NAMALWA (cell line): ENCODE results near the gene MT1HL1.

Source experiments
- DNase-seq: peaks from one replicate; pipeline ENCODE4 v3.0.0-alpha.2; 2015; ENCODE audit warnings: low spot score

Gene MT1HL1

DNA sequence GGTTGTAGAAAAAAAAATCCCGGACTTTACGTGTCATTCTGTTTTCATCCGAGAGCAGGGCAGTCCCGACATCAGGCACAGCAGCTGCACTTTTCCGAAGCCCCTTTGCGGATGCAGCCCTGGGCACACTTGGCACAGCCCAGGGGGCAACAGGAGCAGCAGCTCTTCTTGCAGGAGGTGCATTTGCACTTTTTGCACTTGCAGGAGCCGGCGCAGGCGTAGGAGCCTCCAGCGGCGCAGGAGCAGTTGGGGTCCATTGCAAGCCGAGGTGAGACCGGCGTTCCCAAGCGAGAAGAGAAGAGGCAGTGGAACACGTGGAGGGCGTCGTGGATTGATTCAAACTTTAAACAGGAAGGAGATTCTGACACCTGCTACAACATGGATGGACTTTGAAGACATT, at the start of gene MT1HL1:
TSS of gene MT1HL1 (minus strand) at position 326 of the 400 bp plus-strand sequence. CDS start at position 257, 69 bp downstream.
- DNase-seq, result no peak

DNA sequence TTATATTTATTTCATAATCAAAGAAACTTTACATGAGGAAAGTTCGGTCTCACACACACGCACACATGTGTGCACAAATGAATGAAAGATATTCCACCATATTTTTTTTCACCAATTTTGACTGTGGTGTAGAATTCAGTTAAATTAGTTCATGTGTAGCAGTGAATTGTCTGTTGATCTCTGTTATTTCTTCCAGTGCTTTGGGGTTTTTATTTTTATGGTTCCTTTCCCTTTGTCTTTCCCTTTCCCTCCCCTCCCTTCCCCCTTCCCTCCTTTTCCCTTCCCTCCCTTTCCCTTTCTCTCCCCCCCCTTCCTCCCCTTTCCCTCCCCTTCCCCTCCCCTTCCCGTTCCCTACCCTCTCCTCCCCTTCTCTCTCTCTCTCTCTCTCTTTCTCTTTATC, 46.7 kb upstream of the MT1HL1 start:
- no peak for DNase-seq

DNA sequence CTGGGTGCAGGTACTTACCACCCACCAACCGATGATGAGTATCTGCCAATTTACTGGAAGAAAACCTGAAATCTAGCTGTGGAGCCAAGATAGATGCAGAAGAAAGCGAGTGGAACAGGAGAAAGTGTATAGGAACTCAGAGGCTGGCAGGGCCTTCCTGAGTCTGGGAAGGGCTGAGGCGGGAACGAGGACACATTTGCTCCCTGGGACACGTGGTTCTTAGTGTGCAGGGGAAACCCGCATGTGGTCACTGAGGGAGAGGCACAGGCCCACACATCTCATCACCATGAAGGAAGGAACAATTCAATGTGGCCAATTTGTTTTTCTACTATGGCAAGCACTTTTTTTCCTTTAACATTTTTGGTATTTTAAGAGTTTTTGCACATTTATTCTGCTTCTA, 45.9 kb upstream of the MT1HL1 start:
- DNase-seq, result no peak

DNA sequence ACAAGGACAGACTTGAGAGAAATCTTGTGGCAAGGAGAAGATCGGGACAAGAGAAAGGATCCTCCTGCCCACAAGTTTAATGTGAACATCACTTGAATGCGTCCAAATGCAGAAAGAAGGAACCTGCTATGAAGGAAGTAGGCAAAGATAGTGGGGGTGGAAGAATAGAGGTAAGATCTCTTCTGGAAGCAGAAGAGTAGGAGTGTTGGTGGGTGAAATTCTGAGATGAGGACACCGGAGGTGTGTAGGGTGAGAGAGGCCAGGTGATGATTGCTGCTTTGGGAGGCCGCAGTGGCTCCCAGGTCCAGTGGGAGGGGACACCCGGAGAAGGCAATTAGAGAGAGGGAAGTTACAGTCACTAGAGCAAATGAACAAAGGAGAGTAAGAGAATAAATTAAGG, 44.6 kb upstream of the MT1HL1 start:
- no peak for DNase-seq

DNA sequence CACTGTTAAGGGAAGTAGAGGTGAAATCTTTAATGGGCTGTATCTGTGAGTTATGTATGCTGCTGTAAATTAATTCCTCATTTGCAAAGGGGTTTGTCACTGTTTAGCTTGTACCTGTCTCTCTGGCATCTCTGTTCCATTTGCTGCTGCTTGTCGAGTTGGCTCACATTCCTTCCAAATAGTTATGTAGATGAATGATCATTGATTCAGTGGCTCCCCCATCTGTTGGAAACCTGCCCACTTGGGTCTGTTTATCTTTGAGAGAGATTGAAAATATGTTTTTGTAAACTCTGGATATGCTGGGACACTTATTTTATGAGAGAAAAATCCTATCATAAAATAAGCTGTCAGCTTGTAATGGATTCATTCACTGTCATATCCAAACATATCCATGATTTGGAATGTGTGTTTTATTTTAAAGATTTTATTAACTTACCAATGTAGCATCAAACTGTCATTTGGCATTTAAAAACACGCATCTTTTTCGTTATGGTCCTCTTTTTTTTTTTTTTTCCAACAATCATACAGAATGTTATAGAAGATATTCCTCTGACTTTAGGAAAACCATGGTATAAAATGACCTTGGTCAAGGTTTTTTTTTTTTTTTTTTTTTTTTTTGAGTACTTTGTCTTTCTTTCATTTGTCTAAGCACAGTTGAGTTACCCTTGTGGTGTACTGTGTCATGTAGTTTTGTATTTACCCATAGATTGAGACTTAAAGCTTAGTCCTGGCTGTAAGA, 41.2 kb upstream of the MT1HL1 start:
- DNase-seq, result peak; percentile 17

DNA sequence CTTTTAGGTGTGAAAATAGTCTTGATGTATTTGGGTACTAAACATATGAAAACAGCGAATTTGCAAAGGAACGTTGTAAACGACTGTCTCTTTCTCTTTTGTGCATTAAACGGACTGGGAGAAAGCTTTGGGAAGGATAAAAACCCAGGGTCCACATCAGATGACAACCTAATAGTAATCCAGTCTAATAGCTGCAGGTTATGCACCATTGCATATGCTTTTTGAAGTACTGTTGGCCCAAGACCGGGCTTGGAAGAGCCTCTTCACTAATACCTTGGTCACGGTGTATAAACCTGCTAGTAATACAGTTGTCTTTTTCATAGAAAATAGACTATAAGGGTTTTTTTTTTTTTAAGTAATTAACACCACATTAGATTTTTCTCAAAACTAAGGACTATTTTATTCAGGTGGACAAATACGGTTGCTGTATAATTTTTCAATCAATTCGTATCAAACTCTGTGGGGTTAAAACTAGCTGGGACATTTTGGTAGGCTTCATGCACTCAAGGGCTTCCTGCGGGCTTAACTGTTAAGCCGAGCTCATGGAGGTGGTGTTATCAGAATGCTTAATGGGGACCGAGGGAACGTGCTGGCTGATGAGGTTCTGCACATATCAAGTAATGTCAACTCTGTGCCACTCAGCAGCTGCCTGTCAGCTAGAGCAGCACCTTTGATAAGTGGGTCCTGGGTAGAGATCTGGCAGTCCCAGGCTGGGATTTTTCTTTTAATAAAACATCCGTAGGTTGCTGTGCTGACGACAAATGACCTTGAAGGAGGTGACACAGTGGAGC, 39.8 kb upstream of the MT1HL1 start:
- DNase-seq, result no peak

DNA sequence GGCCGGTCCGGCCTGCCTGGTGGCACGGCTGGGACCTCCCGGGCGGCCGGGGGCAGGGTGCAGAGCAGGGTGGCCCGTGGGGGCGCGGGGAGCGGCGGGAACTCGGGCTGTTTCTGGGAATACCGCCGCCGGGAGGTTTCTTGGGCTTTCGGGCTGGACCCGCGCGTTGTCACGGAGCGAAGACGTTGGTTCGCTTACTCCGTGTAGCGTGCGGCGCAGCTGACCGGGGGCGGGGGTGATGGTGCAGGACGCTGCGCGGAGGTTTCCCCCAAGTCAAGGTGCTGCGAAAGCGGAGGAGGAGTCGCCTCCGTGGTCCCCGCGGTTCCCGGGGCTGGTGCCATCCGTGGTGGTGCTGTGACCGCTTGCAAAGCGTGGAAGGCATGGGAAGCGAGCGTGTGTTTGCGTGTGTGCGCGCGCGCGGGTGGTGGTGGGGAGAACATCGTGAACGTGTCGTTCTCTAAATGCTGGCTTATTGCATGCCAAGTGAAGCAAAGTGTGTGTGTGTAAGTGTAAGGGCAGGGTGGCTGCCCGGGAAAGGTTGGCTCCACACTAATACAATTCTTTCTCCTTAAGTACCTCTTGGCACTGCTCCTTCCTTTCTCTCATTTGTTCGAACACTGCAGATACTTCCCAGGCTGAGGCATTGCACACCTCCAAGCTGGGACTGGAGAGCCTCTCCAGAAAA, 38.8 kb upstream of the MT1HL1 start:
- no peak for DNase-seq

DNA sequence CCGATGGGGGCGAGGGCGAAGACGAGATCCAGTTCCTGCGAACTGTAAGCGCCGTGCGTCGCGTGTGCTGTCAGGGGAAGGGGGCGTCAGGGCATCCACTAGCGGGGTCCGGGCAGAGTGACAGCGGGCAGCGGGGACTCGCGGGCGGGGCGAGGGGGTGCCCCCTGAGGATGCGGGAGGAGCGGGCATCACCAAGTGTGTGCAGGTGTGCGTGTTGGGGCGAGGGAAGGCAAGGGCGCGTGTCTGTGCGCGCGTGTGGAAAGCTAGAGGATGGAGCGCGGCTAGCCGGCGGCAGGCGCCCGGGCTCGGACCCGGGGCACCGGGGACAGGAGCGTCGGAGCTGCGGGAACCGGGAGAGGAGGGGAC, 38.3 kb upstream of the MT1HL1 start:
- DNase-seq, result no peak

DNA sequence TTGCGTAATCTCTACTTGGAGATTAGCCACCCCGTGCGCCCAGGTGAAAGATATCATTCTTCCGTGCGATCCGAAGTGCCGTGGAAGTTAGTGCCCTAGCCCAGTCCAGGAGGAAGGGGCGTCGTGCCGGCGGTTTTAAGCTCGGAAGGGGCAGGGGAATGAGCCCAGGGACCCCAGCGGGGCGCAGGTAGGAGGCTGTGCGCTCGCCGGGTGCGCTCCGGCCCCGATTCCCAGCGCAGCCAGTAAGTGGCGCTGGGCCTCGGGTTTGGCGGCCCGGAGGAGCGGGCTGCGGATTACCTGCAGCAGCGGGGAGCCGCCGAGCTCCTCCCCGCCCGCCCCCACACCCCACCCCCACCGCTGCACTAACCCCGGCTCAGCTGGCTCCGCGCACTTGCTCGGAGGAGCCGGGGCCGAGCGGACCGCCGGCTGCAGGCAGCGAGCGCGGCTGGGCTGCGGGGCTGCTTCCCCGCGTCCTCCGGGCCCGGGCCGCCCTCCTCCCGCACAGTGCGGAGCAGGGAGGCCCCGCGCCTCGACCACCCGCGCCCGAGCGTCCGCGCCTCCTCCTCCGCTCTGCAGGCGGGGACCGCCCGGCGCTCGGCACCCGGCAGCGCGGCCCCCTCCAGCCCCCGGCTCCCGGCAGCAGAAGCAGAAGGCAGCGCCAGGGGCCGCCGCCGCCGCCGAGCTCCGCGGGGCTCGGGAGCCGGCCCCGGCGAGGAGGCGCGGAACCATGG, 37.7 kb upstream of the MT1HL1 start, which contains the start of gene RYR2:
TSS of gene RYR2 (plus strand) at position 390 of the 731 bp plus-strand sequence. CDS start at position 728, 338 bp downstream.
- no peak for DNase-seq

DNA sequence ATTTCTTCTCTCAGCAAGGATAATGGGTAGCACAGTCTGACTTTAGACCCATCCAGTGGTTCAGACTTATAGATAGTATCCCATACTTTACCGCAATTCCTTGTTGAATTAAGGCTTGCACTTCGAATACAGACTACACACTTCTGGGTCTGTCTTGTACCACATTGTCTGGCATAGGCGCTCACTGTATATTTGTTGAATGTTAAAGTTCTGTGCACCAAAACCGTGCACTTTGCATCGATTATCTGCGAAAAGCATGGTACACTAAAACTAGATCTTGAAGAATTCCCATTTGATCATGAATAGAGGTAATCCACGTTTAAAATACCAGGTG, 37.2 kb upstream of the MT1HL1 start:
- DNase-seq, result no peak

DNA sequence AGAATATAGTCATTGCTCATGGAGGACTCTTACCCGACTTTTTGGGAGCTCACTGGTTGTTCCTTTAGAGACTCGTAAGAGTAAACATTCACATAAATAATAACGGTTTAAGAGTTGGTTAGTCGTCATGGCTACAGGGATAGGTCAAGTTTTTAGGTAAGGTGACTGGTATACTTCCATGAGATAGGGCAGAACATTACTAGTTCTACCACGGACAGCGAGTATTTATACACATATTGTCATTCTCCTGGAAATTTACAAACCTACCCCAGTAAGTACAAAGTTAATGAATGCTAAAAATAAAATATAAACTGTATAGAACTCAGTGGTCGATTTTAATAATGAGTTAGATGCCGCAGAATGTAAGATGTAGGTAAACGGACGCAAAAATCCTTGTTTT, 36.6 kb upstream of the MT1HL1 start:
- no peak for DNase-seq

DNA sequence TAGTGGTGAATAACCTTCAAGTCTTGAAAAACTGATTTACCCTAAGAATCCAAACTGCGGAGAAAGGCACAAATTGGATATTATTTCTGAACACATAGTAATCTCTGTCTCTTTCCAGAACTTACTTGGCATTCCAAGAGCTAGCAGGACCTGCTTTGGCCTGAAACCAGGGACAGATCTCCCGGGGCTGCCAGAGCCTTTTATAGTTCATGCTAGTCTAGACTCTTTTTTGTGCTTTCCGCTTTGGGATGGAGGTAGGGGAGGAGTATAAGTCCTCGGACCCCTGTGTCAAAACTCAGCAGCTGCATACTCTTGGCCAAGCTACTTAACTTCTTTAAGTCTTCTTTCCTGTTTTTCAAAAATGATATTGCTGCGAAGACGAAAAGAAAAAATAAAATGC, 34.0 kb upstream of the MT1HL1 start:
- no peak for DNase-seq

DNA sequence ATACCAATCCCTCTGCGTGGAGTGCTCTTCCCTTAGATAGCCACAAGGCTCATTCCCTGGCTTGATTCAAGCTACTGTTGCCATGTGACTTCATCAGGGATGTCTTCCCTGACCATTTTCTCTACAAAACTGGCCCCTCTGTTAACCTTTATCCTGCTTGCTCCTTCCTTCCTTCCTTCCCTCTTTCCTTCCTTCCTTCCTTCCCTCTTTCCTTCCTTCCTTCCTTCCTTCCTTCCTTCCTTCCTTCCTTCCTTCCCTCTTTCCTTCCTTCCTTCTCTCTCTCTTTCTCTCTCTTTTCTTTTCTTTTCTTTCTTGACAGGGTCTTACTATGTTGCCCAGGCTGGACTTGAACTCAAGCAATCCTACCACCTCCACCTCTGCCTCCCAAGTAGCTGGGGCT, 31.5 kb upstream of the MT1HL1 start:
- no peak for DNase-seq

DNA sequence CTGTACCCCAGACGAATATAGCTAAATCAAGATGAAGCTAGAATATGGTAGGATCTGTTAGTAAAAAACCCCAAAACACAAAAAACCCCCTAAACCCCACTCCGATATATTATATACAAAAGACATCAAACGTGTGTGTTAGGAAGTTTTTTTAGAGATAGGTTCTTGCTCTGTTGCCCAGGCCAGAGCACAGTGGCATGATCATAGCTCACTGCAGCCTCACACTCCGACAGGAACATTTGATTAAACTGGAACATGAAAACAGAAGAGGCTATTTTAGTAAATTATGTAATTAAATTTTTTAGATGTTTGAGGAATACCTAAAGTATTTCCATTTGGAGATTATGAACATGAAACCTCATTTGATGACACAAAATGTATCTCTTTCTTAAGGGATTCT, 29.6 kb upstream of the MT1HL1 start:
- no peak for DNase-seq

DNA sequence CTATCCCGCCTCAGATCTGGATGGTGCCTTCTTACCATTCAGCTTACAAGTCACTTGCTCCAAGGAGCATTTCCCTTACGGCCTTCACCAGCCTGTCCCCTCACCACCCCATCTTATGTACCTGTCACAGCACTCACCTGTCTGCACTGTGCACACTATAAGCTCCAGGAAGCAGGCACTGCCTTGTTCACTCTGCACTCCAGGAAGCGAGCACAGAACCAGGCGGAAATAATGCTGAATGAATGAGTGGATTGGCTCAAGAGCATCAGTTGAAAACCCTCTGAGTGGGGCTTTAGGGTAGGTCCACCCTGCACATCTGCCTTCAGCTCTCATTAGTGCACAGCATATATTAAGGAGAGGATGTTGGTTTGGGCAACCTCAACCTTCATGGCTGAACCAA, 28.8 kb upstream of the MT1HL1 start:
- DNase-seq, result no peak

DNA sequence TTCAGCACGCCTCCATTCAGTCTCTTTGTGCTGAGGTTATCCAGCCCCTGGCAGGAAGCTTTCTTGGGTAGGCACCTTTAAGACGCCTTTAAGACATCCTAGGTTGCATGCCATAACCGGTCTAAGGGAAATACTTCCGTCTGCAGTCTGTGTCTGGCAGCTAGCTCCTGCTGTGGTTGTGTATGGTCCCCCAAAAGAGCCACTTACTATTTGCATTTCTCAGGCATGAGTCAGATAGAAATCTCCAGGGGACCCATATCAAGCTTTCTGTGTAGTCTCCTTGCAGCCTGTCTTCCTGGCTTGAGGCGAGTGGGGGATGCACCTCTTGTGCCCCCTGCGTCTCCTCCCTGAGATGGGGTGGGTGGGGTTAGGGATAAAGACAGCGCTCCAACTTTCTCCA, 27.8 kb upstream of the MT1HL1 start:
- no peak for DNase-seq

DNA sequence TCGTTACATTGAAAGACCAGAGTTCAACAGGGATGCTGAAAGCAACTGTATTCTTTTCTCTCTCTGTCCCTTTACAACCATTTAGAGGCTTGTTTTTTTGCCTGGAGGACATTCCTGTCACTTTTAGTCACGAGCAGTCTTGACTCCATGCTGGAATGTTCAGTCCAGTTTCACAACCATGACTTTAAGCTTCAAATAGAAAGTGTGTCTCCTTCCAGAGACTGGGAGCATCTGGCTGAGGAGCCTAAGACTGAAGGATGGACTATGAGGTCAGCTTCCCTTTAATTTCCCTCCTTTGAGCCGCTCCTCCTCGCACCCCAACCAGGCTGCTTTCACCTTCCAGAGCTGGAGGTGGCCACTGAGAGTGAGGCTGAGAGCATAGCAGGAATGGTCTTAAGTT, 27.2 kb upstream of the MT1HL1 start:
- DNase-seq, result no peak

DNA sequence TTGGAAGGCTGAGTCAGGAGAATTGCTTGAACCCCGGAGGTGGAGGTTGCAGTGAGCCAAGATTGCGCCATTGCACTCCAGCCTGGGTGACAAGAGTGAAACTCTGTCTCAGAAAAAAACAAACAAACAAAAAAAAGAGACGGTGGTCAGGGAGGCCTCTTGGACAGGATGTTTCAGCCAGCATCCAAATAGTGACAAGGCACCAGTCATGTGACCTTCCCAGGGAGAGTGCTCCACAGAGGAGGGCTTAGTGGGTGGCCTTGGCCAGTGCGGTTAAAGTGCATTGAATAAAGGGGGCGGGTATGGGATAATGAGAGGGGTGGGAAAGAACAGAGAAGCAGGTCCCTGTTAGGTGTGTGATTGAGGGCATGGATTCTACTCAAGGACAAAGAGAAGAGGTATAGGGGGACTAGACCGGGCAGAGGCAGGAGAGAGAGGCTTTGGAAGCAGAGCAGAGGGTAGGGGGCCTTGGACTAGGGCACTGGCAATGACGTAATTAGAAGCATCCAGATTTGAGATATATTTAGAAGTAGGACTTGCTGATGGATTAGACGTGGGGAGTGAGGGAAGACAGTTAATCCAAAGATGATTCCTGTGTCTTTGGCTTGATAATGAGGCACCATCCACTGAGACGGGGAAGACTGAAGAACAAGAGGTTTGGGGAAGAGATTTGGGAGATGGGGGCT, 25.8 kb upstream of the MT1HL1 start:
- no peak for DNase-seq

DNA sequence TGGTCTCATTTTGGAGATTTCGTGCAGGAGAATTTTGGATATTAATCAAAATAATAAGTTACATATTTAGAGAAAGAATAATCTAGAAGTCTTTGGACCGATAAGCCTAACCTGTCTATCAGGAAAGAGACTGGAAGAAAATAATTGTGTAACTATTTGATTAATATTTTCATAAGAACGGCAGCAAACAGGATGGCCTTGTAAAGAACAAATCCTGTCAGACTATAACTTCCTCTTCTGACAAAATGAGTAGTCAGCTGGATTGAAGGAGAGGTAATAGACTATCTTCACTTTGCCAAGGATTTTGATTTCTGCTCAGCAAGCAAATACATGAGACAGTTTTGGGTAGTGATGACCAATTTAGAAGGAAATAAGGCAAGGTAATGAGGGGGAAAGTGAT, 25.0 kb upstream of the MT1HL1 start:
- DNase-seq, result no peak

DNA sequence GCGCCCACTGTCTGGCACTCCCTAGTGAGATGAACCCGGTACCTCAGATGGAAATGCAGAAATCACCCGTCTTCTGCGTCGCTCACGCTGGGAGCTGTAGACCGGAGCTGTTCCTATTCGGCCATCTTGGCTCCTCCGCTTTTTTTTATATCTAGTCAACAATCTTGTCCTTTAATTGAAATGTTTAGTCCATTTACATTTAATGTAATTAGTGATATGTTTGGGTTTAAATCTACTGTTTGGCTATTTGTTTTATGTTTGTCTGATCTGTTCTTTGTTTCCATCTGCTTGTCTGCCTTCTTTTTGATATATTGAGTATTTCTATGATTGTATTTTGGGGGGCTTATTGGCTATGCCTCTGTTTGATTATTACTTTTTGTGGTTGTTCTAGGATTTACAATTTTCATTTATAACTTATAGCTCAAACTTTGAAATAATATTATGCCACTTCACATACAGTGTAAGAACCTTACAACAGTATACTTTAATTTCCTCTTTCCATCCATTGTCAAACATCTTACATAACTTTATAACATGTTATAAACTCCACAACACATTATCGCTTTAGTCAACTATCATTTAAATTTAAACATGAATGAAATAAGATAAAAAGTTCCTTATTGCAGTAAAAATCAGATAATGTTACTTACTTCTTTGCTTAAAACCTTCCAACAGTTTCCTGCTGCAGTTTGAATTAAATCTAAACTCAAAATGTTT, 21.3 kb upstream of the MT1HL1 start:
- DNase-seq, result no peak

DNA sequence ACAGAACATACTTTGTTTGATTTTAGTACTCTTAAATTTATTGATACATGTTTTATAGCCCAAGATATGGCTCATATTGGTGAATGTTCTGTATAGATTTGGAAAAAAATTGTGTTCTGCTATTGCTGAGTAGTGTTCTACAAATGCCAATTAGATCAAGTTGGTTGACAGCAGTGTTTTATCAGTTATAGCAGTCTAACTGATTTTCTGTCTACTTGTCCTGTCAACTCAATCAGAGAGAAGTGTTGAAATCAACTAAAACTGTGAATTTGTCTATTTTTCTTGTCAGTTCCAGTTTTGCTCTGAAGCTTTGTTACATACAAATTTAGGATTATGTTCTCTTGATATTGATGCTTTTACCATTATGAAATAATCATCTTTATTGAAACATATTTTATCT, 14.7 kb upstream of the MT1HL1 start:
- no peak for DNase-seq
